Ovary (tissue), 3 donors: ENCODE measurements around the gene CD101.

Experiments used
- POLR2A ChIP-seq: fragments of 450-650 bp; IDR thresholded peaks from one replicate; pipeline ENCODE4 v1.6.1; 2017; ENCODE audit warnings: antibody characterized with exemption, mild to moderate bottlenecking, moderate library complexity
- TF ChIP-seq, protein P1 (sequence below), 3 donors: fragments of 450-650 bp in 2 of 3; fragments of 200-600 bp in 1 of 3; IDR thresholded peaks; one replicate each; pipeline versions ENCODE4 v1.5.1 to v1.8.0; 2016 to 2022; ENCODE audit warnings: antibody characterized with exemption in 3 of 3, mild to moderate bottlenecking in 1 of 3
- donor health status: DM: no; HTN: no; CAD: no.

DNA sequence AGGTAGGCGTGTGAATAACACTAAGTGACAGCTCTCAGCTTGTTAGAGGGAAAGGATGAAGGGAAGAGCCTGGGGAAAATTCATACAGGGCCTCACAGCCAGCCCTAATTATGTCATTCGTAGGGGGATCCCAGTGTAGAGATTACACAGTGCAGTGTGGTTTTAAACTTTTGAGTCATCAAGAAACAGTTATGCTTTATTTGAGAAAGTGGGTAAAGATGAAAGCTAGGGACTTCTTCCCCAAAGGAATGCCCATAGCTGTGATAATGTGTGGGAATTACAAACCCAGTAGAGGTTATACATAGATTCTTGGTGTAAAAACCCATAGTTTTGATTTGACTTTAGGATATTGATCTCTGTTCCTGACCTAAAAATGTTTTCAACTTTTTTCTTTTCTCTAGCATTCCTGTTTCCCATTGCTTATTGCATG, 60.4 kb downstream of the CD101 start:
- TF ChIP-seq, protein P1, sequence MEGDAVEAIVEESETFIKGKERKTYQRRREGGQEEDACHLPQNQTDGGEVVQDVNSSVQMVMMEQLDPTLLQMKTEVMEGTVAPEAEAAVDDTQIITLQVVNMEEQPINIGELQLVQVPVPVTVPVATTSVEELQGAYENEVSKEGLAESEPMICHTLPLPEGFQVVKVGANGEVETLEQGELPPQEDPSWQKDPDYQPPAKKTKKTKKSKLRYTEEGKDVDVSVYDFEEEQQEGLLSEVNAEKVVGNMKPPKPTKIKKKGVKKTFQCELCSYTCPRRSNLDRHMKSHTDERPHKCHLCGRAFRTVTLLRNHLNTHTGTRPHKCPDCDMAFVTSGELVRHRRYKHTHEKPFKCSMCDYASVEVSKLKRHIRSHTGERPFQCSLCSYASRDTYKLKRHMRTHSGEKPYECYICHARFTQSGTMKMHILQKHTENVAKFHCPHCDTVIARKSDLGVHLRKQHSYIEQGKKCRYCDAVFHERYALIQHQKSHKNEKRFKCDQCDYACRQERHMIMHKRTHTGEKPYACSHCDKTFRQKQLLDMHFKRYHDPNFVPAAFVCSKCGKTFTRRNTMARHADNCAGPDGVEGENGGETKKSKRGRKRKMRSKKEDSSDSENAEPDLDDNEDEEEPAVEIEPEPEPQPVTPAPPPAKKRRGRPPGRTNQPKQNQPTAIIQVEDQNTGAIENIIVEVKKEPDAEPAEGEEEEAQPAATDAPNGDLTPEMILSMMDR (IDR thresholded peaks at IDR 0.05), result no peak
- TF ChIP-seq POLR2A, result no peak
